Ishikawa (cell line): ENCODE results near the gene RBKS.

Source experiments
- CEBPB ChIP-seq: IDR thresholded peaks from 2 replicates; pipeline ENCODE4 v1.6.1; 2012
- EP300 ChIP-seq: IDR thresholded peaks from 2 replicates; pipeline ENCODE4 v1.6.1; 2012; ENCODE audit warnings: borderline replicate concordance
- NFIC ChIP-seq: IDR thresholded peaks from 2 replicates; pipeline ENCODE4 v1.6.1; 2012
- RAD21 ChIP-seq: IDR thresholded peaks from 2 replicates; pipeline ENCODE4 v1.6.1; 2012; ENCODE audit warnings: low read depth
- TAF1 ChIP-seq: IDR thresholded peaks from 2 replicates; pipeline ENCODE4 v1.6.1; 2012; ENCODE audit warnings: low read depth, mild to moderate bottlenecking
- TCF12 ChIP-seq: IDR thresholded peaks from 2 replicates; pipeline ENCODE4 v1.6.1; 2012; ENCODE audit warnings: low read depth
- YY1 ChIP-seq: IDR thresholded peaks from 2 replicates; pipeline ENCODE4 v1.6.1; 2012; ENCODE audit warnings: low read depth
- ZBTB7A ChIP-seq: IDR thresholded peaks from 2 replicates; pipeline ENCODE4 v1.6.1; 2012; ENCODE audit warnings: low read depth
- TF ChIP-seq, protein P1 (sequence below): IDR thresholded peaks from 2 replicates; pipeline ENCODE4 v1.6.1; 2012; ENCODE audit warnings: low read depth, mild to moderate bottlenecking
- TF ChIP-seq, protein P2 (sequence below): IDR thresholded peaks from 2 replicates; pipeline ENCODE4 v1.6.1; 2012

DNA sequence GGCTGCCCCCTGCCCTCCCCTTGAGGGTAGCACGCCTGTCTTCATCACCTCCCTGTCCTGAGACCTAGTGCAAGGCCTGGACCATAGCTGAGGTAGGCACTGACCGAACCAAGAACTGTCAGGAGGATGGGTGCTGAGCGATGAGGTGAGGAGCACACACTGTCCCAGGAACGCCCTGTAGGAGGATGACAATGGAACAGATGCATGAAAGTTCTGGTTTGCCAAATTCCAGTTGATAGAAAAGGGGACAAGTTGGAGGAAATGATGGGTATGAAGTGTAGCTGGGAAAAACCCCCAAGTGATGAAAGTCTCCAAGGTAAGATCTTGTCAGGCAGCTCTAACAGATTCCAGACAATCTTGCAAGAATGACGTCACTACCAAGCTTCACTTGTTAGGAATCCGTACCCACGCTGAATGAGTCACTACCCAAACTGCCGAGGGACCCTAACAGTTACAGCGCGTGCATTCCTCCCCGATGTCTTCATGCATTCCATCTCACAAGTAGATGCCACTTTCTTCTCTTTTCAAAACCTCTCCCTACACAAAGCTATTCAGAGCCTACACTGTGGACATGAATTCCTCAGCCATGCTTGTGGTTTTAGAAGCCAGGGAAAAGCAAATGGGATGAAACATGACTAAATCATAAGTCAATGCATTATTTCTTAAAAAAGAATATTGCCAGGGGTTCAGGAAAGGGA lies 91.1 kb downstream of the RBKS start:
- TF ChIP-seq, protein P1, sequence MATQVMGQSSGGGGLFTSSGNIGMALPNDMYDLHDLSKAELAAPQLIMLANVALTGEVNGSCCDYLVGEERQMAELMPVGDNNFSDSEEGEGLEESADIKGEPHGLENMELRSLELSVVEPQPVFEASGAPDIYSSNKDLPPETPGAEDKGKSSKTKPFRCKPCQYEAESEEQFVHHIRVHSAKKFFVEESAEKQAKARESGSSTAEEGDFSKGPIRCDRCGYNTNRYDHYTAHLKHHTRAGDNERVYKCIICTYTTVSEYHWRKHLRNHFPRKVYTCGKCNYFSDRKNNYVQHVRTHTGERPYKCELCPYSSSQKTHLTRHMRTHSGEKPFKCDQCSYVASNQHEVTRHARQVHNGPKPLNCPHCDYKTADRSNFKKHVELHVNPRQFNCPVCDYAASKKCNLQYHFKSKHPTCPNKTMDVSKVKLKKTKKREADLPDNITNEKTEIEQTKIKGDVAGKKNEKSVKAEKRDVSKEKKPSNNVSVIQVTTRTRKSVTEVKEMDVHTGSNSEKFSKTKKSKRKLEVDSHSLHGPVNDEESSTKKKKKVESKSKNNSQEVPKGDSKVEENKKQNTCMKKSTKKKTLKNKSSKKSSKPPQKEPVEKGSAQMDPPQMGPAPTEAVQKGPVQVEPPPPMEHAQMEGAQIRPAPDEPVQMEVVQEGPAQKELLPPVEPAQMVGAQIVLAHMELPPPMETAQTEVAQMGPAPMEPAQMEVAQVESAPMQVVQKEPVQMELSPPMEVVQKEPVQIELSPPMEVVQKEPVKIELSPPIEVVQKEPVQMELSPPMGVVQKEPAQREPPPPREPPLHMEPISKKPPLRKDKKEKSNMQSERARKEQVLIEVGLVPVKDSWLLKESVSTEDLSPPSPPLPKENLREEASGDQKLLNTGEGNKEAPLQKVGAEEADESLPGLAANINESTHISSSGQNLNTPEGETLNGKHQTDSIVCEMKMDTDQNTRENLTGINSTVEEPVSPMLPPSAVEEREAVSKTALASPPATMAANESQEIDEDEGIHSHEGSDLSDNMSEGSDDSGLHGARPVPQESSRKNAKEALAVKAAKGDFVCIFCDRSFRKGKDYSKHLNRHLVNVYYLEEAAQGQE, result no peak
- TF ChIP-seq RAD21 (no peak; the same call in 1 of the 2 replicates), NFIC (no peak), TCF12 (peak; percentile 84), EP300 (peak; percentile 88), ZBTB7A (no peak), CEBPB (peak; percentile 1; the same call in 1 of the 2 replicates), TAF1 (no peak), YY1 (peak; percentile 8; the same call in 1 of the 2 replicates)
- TF ChIP-seq, protein P2, sequence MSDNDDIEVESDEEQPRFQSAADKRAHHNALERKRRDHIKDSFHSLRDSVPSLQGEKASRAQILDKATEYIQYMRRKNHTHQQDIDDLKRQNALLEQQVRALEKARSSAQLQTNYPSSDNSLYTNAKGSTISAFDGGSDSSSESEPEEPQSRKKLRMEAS, result peak; percentile 39
